DND-41 (cell line): ENCODE data around the gene MBD6.
"Not testable (repeated sequence)": the region's sequence is repeated elsewhere in the genome, so short reads cannot be mapped to it uniquely, and the experiment has no call there.

Experiments
- EZH2 ChIP-seq: IDR thresholded peaks from 3 replicates; pipeline ENCODE4 v1.6.1; 2012; ENCODE audit warnings: borderline replicate concordance, low read depth, mild to moderate bottlenecking, moderate library complexity, low read length, inconsistent platforms; ENCODE audit not compliant: severe bottlenecking
- TF ChIP-seq, protein P1 (sequence below): IDR thresholded peaks from 2 replicates; pipeline ENCODE4 v1.5.1; 2012; ENCODE audit warnings: borderline replicate concordance, low read length, moderate library complexity, mild to moderate bottlenecking; ENCODE audit not compliant: poor library complexity, severe bottlenecking; ENCODE audit errors: extremely low read depth

DNA sequence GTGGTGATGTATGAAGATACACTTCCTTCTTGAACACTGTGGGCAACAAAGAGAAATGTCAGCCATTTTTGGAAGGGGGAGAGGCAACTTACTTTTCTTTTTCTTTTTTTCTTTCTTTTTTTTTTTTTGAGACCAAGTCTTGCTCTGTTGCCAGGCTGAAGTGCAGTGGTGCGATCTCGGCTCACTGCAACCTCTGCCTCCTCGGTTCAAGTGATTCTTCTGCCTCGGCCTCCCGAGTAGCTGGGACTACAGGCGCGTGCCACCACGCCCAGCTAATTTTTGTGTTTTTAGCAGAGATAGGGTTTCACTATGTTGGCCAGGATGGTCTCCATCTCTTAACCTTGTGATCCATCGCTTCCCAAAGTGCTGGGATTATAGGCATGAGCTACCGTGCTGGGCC, 4.9 kb upstream of the MBD6 start:
- TF ChIP-seq, protein P1, sequence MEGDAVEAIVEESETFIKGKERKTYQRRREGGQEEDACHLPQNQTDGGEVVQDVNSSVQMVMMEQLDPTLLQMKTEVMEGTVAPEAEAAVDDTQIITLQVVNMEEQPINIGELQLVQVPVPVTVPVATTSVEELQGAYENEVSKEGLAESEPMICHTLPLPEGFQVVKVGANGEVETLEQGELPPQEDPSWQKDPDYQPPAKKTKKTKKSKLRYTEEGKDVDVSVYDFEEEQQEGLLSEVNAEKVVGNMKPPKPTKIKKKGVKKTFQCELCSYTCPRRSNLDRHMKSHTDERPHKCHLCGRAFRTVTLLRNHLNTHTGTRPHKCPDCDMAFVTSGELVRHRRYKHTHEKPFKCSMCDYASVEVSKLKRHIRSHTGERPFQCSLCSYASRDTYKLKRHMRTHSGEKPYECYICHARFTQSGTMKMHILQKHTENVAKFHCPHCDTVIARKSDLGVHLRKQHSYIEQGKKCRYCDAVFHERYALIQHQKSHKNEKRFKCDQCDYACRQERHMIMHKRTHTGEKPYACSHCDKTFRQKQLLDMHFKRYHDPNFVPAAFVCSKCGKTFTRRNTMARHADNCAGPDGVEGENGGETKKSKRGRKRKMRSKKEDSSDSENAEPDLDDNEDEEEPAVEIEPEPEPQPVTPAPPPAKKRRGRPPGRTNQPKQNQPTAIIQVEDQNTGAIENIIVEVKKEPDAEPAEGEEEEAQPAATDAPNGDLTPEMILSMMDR: not testable (repeated sequence)
- not testable (repeated sequence) for TF ChIP-seq EZH2
